Activated naive CD8-positive, alpha-beta T cell (primary cell): ENCODE measurements around the gene SH2D2A.

Experiments used
- H3K27ac Mint-ChIP-seq: one replicate; pipeline ENCODE4 v1.8.0; 2021; ENCODE audit warnings: mixed read lengths
- H3K27me3 Mint-ChIP-seq: one replicate; pipeline ENCODE4 v1.8.0; 2021; ENCODE audit warnings: mixed read lengths
- H3K36me3 Mint-ChIP-seq: one replicate; pipeline ENCODE4 v1.8.0; 2021; ENCODE audit warnings: mixed read lengths
- H3K4me1 Mint-ChIP-seq: one replicate; pipeline ENCODE4 v1.8.0; 2021; ENCODE audit warnings: low read depth, mixed read lengths
- H3K4me3 Mint-ChIP-seq: one replicate; pipeline ENCODE4 v1.8.0; 2021; ENCODE audit warnings: mild to moderate bottlenecking, mixed read lengths
- H3K9me3 Mint-ChIP-seq: one replicate; pipeline ENCODE4 v1.8.0; 2021; ENCODE audit warnings: low read depth, mixed read lengths

The SH2D2A gene

GRCh38 chr1:156805766-156806511 is 10.7 kb downstream of the SH2D2A start:
- H3K36me3 Mint-ChIP-seq, result peaks cover 9% of the 10 kb centered on the region

GRCh38 chr1:156804572-156805243 is 11.9 kb downstream of the SH2D2A start:
- peak overlapping the region; percentile 30 for H3K27ac Mint-ChIP-seq
- peaks cover 9% of the 10 kb centered on the region for H3K36me3 Mint-ChIP-seq
- H3K4me3 Mint-ChIP-seq, result no peak overlapping the region

More at GRCh38 chr1:156805766-156806511, 10.7 kb downstream of the SH2D2A start:
- Mint-ChIP-seq H3K4me1 (peaks cover 29% of the 10 kb centered on the region), H3K9me3 (no peaks in the 10 kb centered on the region), H3K27me3 (no peaks in the 10 kb centered on the region), H3K27ac (no peak overlapping the region), H3K4me3 (no peak overlapping the region)

GRCh38 chr1:156804026-156804425 is 12.6 kb downstream of the SH2D2A start:
- Mint-ChIP-seq H3K4me1 (peaks cover 27% of the 10 kb centered on the region), H3K9me3 (no peaks in the 10 kb centered on the region), H3K4me3 (no peak overlapping the region), H3K27me3 (no peaks in the 10 kb centered on the region), H3K36me3 (peaks cover 9% of the 10 kb centered on the region), H3K27ac (peak overlapping the region; percentile 16)

More at GRCh38 chr1:156804572-156805243, 11.9 kb downstream of the SH2D2A start:
- no peaks in the 10 kb centered on the region for H3K9me3 Mint-ChIP-seq
- no peaks in the 10 kb centered on the region for H3K27me3 Mint-ChIP-seq
- H3K4me1 Mint-ChIP-seq, result peaks cover 28% of the 10 kb centered on the region

- no peaks in the 10 kb centered on the region for H3K9me3 Mint-ChIP-seq
- peak overlapping the region; percentile 34 for H3K27ac Mint-ChIP-seq
- no peaks in the 10 kb centered on the region for H3K27me3 Mint-ChIP-seq
- no peak overlapping the region for H3K4me3 Mint-ChIP-seq
- H3K4me1 Mint-ChIP-seq, result peaks cover 21% of the 10 kb centered on the region
- peaks cover 9% of the 10 kb centered on the region for H3K36me3 Mint-ChIP-seq
Measured at GRCh38 chr1:156803086-156803851, 13.4 kb downstream of the SH2D2A start.

- Mint-ChIP-seq H3K9me3 (no peaks in the 10 kb centered on the region), H3K4me3 (no peak overlapping the region), H3K4me1 (peaks cover 13% of the 10 kb centered on the region), H3K27me3 (no peaks in the 10 kb centered on the region), H3K36me3 (peaks cover 7% of the 10 kb centered on the region), H3K27ac (peak overlapping the region; percentile 50)
Measured at GRCh38 chr1:156802421-156802935, 14.2 kb downstream of the SH2D2A start.

GRCh38 chr1:156801409-156802121 is 15.1 kb downstream of the SH2D2A start:
- H3K36me3 Mint-ChIP-seq, result peaks cover under 1% of the 10 kb centered on the region
- no peaks in the 10 kb centered on the region for H3K27me3 Mint-ChIP-seq
- H3K27ac Mint-ChIP-seq, result peak overlapping the region; percentile 50
- H3K9me3 Mint-ChIP-seq, result no peaks in the 10 kb centered on the region
- no peak overlapping the region for H3K4me3 Mint-ChIP-seq
- H3K4me1 Mint-ChIP-seq, result peaks cover 6% of the 10 kb centered on the region

GRCh38 chr1:156797212-156797871 is 19.3 kb downstream of the SH2D2A start:
- Mint-ChIP-seq H3K4me1 (peaks cover 4% of the 10 kb centered on the region), H3K4me3 (no peak overlapping the region), H3K27me3 (no peaks in the 10 kb centered on the region), H3K36me3 (peaks cover 4% of the 10 kb centered on the region), H3K9me3 (no peaks in the 10 kb centered on the region), H3K27ac (no peak overlapping the region)

DNA sequence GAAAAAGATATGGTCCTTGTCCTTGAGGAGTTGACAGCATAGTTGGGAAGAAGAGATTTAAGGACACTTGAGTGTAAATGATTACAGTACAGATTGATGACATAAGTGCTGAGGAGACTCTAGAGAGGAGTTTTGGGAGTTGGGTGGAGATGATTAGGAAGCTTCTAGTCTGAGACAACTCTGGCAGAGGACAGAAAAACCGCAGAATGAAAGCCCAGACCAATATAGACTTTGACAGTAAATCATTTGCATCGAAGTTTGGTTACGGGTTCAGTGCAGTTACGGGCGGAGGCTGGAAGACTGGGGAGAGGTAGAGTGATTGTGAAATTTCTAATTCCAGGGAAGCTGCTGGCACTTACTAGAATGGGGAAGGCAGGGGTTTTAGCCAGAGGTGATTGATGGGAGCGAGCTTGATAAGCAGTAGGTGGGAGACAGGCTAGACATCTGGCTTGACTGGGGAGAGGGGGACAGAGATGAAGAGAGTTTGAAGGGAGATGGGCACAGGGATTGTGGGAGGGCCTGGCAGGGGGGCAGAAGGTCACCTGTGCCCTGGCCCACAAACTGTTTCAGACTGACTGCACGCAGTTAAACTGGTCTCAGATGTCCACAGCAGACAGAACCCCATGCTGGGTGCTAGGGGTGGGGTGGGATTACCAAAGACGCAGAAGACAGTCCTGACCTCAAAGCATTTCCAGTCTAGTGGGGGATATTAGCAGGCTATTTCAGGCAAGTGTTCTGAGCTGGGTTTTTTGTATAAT is 20.1 kb downstream of the SH2D2A start:
- Mint-ChIP-seq H3K9me3 (no peaks in the 10 kb centered on the region), H3K27me3 (no peaks in the 10 kb centered on the region), H3K36me3 (peaks cover 4% of the 10 kb centered on the region), H3K4me3 (no peak overlapping the region), H3K4me1 (peaks cover 4% of the 10 kb centered on the region), H3K27ac (no peak overlapping the region)

GRCh38 chr1:156795787-156796186 is 20.9 kb downstream of the SH2D2A start:
- Mint-ChIP-seq H3K27me3 (no peaks in the 10 kb centered on the region), H3K4me3 (no peak overlapping the region), H3K36me3 (peaks cover 4% of the 10 kb centered on the region), H3K9me3 (no peaks in the 10 kb centered on the region), H3K4me1 (no peaks in the 10 kb centered on the region), H3K27ac (no peak overlapping the region)

- Mint-ChIP-seq H3K27me3 (no peaks in the 10 kb centered on the region), H3K9me3 (no peaks in the 10 kb centered on the region), H3K4me3 (no peak overlapping the region), H3K4me1 (no peaks in the 10 kb centered on the region), H3K27ac (no peak overlapping the region), H3K36me3 (peaks cover 4% of the 10 kb centered on the region)
Measured at GRCh38 chr1:156795374-156795733, 21.3 kb downstream of the SH2D2A start.

DNA sequence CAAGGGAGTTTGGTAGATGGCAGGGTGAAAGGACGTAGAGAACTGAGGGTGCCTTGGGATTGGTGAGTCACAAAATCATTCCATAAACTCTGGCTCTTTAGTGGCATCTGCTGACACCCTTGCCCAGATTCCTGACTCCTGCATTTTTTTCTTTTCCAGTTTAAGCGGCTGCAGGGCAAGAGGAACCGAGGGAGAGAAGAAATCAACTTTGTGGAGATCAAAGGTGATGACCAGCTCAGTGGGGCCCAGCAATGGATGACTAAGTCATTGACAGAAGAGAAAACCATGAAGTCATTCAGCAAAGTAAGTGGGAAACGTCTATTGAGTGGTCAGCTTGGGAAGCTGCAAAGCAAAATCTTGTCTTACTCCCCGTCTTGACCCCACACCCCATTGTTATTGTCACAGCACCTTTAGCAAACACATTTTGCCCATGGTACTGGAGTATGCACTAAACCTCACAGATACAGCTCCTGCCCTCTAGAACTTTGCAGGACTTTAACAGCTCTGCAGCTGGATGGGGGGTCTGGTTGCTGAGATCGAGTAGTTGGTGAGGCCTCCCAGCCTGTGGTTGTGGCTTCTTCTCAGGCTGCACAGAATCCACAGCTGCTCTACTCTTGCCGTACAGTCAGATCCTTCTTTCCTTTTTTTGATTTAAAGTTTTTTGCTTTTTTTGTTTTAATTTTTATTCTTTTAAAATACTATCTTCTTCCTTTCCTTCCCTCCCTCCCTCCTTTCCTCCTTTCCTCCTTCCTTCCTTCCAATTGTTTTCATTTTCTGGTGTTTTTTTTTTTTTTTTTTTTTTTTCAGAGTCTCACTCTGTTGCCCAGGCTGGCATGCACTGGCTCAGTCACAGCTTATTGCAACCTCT is 21.9 kb downstream of the SH2D2A start:
- H3K27me3 Mint-ChIP-seq, result no peaks in the 10 kb centered on the region
- no peak overlapping the region for H3K4me3 Mint-ChIP-seq
- no peaks in the 10 kb centered on the region for H3K4me1 Mint-ChIP-seq
- no peak overlapping the region for H3K27ac Mint-ChIP-seq
- no peaks in the 10 kb centered on the region for H3K9me3 Mint-ChIP-seq
- H3K36me3 Mint-ChIP-seq, result peaks cover 4% of the 10 kb centered on the region

GRCh38 chr1:156789621-156790318 is 26.9 kb downstream of the SH2D2A start:
- H3K4me3 Mint-ChIP-seq, result no peak overlapping the region
- H3K27me3 Mint-ChIP-seq, result no peaks in the 10 kb centered on the region
- peak overlapping the region; percentile 24 for H3K27ac Mint-ChIP-seq
- no peaks in the 10 kb centered on the region for H3K9me3 Mint-ChIP-seq
- peaks cover 5% of the 10 kb centered on the region for H3K4me1 Mint-ChIP-seq
- peaks cover 4% of the 10 kb centered on the region for H3K36me3 Mint-ChIP-seq
